ENCODE data around the gene UBE2D1.

GRCh38 chr10:58350023-58350422 lies 15.2 kb downstream of the UBE2D1 start:
- TF ChIP-seq POLR2AphosphoS5 (IDR thresholded peaks at IDR 0.05; ENCODE audit: low read depth, low read length) (no peak), POLR2A (IDR thresholded peaks at IDR 0.05; ENCODE audit: low read depth, low read length) (no peak), TAF1 (IDR thresholded peaks at IDR 0.05; ENCODE audit: borderline replicate concordance, low read depth, low read length) (no peak)

Measured in GM12892 (cell line).